Stimulated activated CD4-positive, alpha-beta T cell treated with anti-CD3 and anti-CD28 coated beads, Interleukin-15, amount 100 ng/mL, for 48 hours (primary cell): ENCODE data around the gene OR52I2.

Source experiments
- DNase-seq, 2 donors: peaks; one replicate each; pipeline ENCODE4 v3.0.0-alpha.2; 2020; ENCODE audit warnings: low read depth in 2 of 2

The OR52I2 gene

DNA sequence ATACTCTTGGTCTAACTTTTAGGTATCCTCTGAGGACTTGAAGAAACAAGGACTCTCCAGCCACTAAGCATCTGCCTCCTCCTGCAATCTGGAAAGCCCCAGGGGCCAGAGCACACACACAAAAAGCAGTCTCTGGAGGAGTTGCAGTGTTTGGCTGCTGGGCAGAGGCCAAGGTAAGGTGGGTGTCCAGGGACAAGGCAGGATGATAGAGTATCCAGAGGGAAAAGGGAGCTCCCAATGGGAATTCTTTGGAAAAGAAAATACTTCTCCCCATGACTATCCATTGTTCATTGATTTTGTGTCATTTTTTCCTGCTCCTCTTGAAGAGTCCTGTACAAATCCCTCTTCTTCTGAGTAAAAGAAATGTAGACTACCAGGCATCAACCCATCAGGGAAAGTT, at the start of gene OR52I2:
TSS of gene OR52I2 (plus strand) at position 301 of the 400 bp plus-strand sequence.
- no peak for DNase-seq

GRCh38 chr11:4539603-4540219, 41.8 kb upstream of the OR52I2 start:
- peak; percentile 0 to 33 for DNase-seq

- no peak for DNase-seq
Observed at GRCh38 chr11:4541071-4541470, 40.5 kb upstream of the OR52I2 start.

GRCh38 chr11:4543561-4543960, 38.0 kb upstream of the OR52I2 start:
- no peak for DNase-seq

- DNase-seq: no peak
Observed at GRCh38 chr11:4544891-4545290, 36.7 kb upstream of the OR52I2 start, which contains the start of gene OR52M1. Gene OR52M1, plus strand, starts transcription at chr11:4545191. Its CDS starts 0 bp downstream, at chr11:4545191.

GRCh38 chr11:4546878-4547277, 34.7 kb upstream of the OR52I2 start:
- no peak for DNase-seq

DNA sequence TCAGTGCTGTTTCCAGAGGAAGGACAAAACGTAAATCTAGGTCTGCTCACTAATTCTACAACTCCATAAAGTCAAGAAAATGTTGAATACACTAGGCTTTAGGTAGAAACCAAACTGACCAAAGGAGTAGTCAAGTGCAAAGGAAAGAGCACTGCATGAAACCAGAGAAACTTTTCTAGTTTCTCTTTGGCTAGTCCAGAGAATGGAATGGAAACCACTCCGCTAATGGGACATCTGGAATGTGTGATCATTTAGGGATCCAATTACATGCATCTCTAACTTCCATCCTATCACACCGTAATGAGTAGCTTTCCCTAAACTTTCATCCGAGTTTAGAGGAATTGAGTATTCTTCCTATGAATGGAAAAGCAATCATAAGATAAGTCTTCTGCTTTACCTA, 34.1 kb upstream of the OR52I2 start:
- no peak for DNase-seq

DNA sequence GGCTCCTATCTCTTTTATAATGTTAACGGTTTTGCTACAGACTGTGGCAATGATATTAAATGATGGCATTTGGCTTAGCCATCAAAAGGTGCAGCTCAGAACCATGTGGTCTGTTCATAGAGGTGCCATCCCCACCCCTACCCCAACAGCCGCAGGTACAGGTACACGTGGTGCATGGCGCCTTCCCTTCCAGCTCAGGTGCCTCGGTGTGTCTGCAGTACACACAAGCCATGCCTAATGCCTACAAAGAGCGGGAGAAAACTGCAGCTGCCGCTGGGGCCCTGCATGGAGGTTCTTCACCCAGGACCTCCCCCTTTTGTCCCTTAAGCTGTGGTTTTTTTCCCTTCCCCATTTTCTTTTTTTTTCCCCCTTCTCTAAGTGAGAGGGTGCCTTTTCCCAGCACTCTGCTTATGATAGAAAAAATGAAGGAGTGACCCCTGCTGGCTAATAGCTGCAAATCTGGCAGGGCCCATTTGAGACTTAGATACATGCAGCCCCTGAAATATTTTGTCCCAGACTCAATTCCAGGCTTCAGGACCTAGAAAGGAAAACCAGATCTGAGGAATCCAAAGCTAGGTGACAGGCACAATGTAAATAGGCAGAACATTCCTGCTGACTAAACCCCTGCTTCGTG, 30.1 kb upstream of the OR52I2 start:
- no peak for DNase-seq

DNA sequence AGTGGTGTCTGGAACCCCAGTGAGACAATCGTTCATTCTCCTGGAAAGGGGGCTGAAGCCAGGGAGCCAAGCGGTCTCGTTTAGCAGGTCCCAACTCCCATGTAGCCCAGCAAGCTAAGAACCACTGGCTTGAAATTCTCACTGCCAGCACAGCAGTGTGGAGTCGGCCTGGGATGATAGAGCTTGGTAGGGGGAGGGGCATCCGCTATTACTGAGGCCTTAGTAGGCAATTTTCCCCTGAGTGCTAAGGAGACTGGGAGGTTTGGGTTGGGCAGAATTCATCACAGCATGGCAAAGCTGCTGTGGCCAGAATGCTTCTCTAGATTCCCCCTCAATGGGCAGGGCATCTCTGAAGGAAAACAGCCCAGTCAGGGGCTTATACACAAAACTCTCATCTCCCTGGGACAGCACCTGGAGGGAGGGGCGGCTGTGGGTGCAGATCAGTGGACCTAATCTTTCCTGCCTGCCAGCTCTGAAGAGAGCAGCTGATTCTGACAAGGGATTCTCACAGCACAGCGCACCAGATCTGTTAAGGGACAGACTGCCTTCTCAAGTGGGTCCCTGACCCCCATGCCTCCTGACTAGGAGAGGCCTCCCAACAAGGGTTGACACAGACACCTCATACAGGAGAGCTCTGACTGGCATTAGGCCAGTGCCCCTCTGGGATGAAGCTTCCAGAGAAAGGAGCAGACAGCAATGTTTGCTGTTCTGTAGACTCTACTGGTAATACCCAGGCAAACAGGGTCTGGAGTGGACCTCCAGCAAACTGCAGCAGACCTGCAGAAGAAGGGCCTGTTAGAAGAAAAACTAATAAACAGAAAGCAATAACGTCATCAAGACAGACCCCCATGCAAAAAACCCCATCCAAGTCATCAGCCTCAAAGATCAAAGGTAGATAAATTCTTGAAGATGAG, 21.8 kb upstream of the OR52I2 start:
- no peak for DNase-seq

GRCh38 chr11:4560467-4560866, 21.1 kb upstream of the OR52I2 start:
- no peak for DNase-seq

DNA sequence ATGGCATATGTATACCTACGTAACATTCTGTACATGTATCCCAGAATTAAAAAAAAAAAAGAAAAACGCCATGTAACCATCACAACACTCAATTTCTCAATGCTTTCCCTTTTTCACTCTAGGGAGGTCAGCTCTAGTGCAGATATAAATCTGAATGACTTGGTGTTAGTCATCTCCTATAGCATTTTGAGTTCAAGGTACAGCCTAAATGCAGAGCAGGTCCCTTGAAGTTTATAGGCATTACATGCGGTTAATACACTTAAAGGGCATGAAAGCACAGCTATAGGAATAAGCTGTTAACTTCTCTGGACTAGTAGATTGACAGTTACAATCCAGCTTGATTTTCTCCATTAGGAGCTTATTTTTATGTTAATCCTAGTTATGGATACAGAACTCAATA, 16.2 kb upstream of the OR52I2 start:
- no peak for DNase-seq

GRCh38 chr11:4569075-4569474, 12.5 kb upstream of the OR52I2 start:
- no peak for DNase-seq

- no peak for DNase-seq
Observed at GRCh38 chr11:4576880-4577279, 4.7 kb upstream of the OR52I2 start.

DNA sequence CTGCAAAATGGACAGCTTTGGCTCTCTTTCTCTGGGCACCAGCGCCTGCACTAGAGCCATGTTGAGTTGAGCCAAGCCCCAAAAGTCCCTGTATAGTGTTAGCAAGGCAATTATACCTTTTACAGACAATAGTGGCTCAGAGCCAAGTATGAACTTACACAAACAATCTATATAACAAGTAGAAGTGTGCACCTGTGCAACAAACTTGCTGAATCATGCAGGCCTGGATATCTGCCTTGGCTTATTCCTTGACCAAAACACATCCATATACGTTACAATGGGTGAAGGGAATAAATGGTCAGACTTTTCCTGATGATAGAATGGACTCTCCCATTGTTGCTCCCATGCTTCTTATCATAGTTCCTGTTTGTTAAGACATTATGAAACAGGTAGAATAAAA, 3.8 kb upstream of the OR52I2 start:
- DNase-seq: no peak

- DNase-seq: no peak
Observed at GRCh38 chr11:4578624-4579023, 2.9 kb upstream of the OR52I2 start.

DNA sequence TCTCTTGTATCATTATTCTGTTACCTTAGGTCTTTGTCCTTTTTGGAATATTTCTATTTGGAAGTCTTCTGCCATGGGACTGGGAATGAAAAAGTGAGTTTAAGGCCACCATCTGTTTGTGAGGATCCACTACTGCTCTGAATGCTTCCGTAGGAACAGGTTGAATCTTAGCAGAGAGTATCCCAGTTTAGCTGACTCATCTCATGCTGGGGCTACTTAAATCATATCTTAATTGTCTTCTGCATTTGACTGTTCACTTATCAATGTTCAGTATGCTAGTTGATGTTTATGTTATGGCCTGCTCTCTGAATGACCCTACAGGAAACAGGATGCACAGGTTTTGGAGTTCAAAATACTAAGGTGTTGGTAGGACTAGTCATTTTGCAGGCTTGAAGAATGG, 1.4 kb upstream of the OR52I2 start:
- no peak for DNase-seq

- no peak for DNase-seq
Observed at GRCh38 chr11:4589017-4589416, 7.5 kb downstream of the OR52I2 start.

DNA sequence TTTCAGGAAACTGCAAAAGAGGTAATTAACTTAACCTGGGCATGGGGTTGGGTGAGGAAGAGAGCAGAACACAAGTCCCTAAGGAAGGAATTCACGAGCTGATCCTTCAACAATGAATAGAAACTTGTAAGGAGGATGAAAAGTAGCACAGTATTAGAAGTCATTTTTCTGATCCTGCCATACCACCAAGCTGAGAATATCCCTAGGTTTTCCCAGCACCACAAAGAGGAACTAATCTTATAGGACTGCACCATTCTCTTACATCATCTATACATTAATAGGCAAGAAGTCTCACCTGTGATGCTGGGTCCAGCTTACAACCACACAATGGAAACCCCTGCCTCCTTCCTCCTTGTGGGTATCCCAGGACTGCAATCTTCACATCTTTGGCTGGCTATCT, 12.2 kb downstream of the OR52I2 start, which contains the start of gene OR52I1:
TSS of gene OR52I1 (plus strand) at position 301 of the 400 bp plus-strand sequence. CDS start at position 301, 0 bp downstream.
- no peak for DNase-seq

DNA sequence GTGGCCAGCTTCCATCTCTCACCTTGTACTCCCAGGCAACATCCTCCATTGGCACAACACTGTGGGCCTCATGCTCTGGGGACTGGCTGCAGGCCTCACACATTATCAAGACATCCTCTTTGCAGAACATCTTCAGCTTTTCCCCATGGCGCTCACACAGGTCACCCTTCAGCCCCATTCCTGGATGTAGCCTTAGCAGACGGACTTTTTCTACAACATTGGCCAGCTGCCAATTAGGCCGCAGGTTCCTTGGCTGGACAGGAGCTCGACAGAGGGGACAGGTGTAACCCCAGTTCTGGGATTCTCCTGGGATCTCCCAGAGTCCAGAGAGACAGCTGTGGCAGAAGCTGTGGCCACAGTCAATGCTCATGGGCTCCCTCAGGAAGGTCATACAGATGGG, 23.5 kb downstream of the OR52I2 start:
- no peak for DNase-seq

DNA sequence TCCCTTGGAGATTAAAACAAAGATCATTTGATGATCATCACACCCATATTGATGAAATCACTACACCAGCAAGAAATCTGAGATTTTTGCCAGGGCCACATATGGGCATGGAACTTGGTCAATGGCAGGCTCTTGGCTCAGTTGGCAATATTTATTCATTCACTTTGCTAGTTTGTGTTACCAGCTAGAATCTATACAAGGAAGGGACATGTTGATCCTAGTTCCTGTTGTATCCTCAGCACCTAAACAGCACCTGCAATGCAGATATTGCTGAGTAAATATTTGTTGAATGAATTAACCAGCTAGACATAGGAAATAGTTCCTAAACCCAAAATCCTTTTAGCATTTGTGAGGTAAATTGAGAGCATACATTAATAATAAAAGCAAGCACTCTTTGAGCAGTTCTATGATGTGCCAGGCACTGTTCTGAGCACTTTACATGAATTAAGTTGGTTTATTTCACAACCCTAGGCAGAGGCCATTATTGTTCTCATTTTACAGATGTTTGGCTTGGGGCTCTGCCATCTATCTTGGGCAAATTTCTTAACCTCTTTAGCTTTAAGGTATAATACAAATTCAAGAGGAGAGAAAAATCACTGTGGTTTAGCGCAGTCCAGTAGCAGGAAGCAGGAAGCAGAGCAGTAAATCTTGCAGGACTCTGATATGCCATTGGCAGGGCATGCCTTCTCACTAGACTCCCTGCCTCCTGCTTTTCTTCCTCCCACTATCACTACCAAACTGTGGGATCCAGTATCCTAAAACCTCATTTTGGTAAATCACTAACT, 24.9 kb downstream of the OR52I2 start:
- no peak for DNase-seq

DNA sequence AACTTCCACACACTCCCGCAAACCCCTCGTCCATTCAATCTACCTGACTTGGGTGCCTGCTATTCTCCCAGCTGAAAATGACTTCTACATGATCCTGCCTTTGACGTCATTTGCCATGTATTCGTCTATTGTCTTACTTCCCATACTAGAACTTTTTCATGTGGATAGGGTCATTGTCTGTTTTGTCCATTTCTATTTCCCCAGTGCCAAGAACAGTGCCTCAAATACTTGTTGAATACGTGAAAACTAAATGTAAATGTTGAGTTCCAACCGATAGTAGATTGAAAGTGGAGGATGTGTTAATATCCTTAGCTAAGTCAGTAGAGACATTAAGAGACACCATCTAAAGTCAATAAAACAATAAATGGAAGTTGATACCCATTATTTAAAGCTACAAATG, 25.6 kb downstream of the OR52I2 start:
- no peak for DNase-seq
